GM12874 (cell line): ENCODE results near the gene ADH6.

Experiments
- CTCF ChIP-seq: IDR thresholded peaks from 2 replicates; pipeline ENCODE4 v1.5.1; 2011; ENCODE audit warnings: low read depth, mild to moderate bottlenecking, control low read depth, low read length, moderate library complexity; ENCODE audit not compliant: insufficient read depth

Gene ADH6

DNA sequence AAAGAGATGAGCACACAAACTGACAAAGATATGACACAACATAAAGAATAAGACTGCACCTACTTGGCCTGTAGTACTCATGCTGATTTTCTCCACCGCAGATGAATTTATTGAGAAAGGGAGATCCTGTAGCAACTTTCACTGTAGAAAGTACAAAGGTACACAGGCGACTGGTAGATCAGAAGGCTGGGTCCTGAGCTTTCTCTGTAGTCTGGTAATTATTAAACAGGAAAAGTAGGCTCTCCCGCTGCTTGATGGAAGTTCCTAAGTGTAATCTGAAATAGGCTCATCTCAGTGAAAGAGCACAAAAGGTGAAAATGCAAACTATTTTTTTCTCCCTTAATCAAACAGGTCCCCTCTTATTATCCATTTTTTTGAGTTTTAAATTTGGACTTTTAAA is at the start of gene ADH6:
TSS of gene ADH6 (minus strand) at position 175 of the 400 bp plus-strand sequence. CDS start at position 81, 94 bp downstream.
- TF ChIP-seq CTCF = no peak

- no peak for TF ChIP-seq CTCF
These were observed 45.9 kb upstream of the ADH6 start for GRCh38 chr4:99264927-99265326.

DNA sequence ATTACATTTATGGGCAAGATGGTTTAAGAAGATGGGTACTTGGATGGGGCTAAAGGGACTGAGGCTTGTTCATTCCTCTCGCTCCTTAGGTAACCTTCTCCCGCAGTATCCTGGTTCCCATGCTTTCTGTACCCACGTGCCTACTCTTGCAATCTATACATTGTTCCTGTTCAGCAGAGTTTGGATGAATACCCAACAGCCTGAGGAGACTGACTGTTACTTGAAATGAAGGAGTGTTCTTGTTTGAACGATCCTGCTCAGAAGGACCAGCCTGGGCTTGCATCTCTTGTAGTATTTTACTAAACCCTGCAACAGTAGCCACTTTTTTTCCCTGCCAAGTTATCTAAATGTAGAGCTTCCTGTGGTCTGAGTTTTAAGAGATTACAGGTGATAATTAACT is 33.7 kb upstream of the ADH6 start:
- TF ChIP-seq CTCF = no peak

GRCh38 chr4:99248714-99249113 is 29.7 kb upstream of the ADH6 start:
- TF ChIP-seq CTCF = no peak

- TF ChIP-seq CTCF = no peak
These were observed 16.9 kb upstream of the ADH6 start for GRCh38 chr4:99235955-99236354.

- TF ChIP-seq CTCF = no peak
These were observed 15.4 kb upstream of the ADH6 start for GRCh38 chr4:99234331-99235010.

- TF ChIP-seq CTCF = no peak
These were observed 2.9 kb upstream of the ADH6 start for GRCh38 chr4:99221980-99222379.
